ENCODE results near the gene PI4K2A. TPM values are rescaled to one million over a fixed set of nuclear protein-coding genes. Genes with fewer than 3 reads are reported as not detected.
A peak's percentile ranks its signal among the peaks of the same experiment; 100 is the strongest.
"Not testable (repeated sequence)": the region's sequence is repeated elsewhere in the genome, so short reads cannot be mapped to it uniquely, and the experiment has no call there.

The PI4K2A gene
- total RNA-seq, 1 experiment from 2014 or later = 10.6 TPM

GRCh38 chr10:97673736-97674525 is 33.5 kb downstream of the PI4K2A start:
- peak; percentile 69 for DNase-seq (ENCODE audit: low read depth)

GRCh38 chr10:97675222-97675621 is 34.8 kb downstream of the PI4K2A start:
- no peak for DNase-seq (ENCODE audit: low read depth)

GRCh38 chr10:97676770-97677581 is 36.5 kb downstream of the PI4K2A start:
- DNase-seq (ENCODE audit: low read depth) = peak; percentile 40

- no peak for DNase-seq (ENCODE audit: low read depth)
Measured at GRCh38 chr10:97679594-97679993, 39.1 kb downstream of the PI4K2A start.

- DNase-seq (ENCODE audit: low read depth) = no peak
Measured at GRCh38 chr10:97682042-97682441, 41.6 kb downstream of the PI4K2A start.

- DNase-seq (ENCODE audit: low read depth) = peak; percentile 43
Measured at GRCh38 chr10:97683556-97684367, 43.3 kb downstream of the PI4K2A start.

GRCh38 chr10:97684368-97684713 is 43.9 kb downstream of the PI4K2A start:
- not testable (repeated sequence) for DNase-seq (ENCODE audit: low read depth)

- DNase-seq (ENCODE audit: low read depth) = no peak
Measured at GRCh38 chr10:97684866-97685394, 44.5 kb downstream of the PI4K2A start.

GRCh38 chr10:97685395-97685958 is 45.0 kb downstream of the PI4K2A start:
- DNase-seq (ENCODE audit: low read depth) = peak; percentile 57

- no peak for DNase-seq (ENCODE audit: low read depth)
Measured at GRCh38 chr10:97686301-97686961, 46.0 kb downstream of the PI4K2A start.

GRCh38 chr10:97686962-97687784 is 46.7 kb downstream of the PI4K2A start, which contains the start of gene AVPI1:
Gene AVPI1 (minus strand): TSS chr10:97687241. CDS start chr10:97679905, 7,336 bp downstream.
- DNase-seq (ENCODE audit: low read depth) = peak; percentile 94

- peak; percentile 38 for DNase-seq (ENCODE audit: low read depth)
Measured at GRCh38 chr10:97687785-97688781, 47.6 kb downstream of the PI4K2A start.

GRCh38 chr10:97689559-97690020 is 49.1 kb downstream of the PI4K2A start:
- peak; percentile 97 for DNase-seq (ENCODE audit: low read depth)

- no peak for DNase-seq (ENCODE audit: low read depth)
Measured at GRCh38 chr10:97690133-97690532, 49.7 kb downstream of the PI4K2A start.

GRCh38 chr10:97698072-97698655 is 57.7 kb downstream of the PI4K2A start:
- DNase-seq (ENCODE audit: low read depth) = not testable (repeated sequence)

- peak; percentile 66 for DNase-seq (ENCODE audit: low read depth)
Measured at GRCh38 chr10:97701438-97702069, 61.1 kb downstream of the PI4K2A start.

- no peak for DNase-seq (ENCODE audit: low read depth)
Measured at GRCh38 chr10:97703398-97704067, 63.1 kb downstream of the PI4K2A start.

All from RPMI7951 (cell line).